ENCODE measurements around the gene DAAM1.

Gene DAAM1

DNA sequence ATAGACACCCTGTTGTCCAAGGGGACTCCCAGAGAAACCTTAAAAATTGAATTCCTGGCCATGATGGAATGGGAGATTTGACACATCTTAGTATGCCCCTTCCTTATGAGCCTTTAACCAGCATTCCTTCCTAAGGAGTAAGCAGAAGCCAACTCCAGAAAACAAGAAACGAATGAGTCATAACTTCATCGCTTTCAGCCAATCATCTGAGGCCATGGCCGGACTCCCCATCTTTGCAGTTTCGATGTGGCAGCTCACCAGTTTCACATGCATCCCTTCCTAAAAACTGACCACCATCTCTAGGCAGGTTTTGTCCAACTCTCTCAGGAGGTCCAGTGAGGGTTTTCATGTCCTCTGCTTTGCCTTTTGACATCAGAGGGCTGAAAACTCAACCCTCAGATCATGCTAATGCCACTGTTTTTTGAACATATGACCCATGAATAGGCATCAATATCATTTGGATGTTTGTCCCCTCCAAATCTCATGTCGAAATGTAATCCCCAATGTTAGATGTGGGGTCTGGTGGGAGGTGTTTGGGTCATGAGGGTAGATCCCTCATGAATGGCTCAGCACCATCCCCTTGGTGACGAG, 19.9 kb downstream of the DAAM1 start:
- TF ChIP-seq, protein P1, sequence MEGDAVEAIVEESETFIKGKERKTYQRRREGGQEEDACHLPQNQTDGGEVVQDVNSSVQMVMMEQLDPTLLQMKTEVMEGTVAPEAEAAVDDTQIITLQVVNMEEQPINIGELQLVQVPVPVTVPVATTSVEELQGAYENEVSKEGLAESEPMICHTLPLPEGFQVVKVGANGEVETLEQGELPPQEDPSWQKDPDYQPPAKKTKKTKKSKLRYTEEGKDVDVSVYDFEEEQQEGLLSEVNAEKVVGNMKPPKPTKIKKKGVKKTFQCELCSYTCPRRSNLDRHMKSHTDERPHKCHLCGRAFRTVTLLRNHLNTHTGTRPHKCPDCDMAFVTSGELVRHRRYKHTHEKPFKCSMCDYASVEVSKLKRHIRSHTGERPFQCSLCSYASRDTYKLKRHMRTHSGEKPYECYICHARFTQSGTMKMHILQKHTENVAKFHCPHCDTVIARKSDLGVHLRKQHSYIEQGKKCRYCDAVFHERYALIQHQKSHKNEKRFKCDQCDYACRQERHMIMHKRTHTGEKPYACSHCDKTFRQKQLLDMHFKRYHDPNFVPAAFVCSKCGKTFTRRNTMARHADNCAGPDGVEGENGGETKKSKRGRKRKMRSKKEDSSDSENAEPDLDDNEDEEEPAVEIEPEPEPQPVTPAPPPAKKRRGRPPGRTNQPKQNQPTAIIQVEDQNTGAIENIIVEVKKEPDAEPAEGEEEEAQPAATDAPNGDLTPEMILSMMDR (conservative IDR thresholded peaks at IDR 0.05) = no peak
- H3K27ac ChIP-seq = no peak overlapping the region

GRCh38 chr14:59208954-59209353, 20.5 kb downstream of the DAAM1 start:
- no peak overlapping the region for H3K27ac ChIP-seq
- TF ChIP-seq, protein P1 (conservative IDR thresholded peaks at IDR 0.05) = no peak

DNA sequence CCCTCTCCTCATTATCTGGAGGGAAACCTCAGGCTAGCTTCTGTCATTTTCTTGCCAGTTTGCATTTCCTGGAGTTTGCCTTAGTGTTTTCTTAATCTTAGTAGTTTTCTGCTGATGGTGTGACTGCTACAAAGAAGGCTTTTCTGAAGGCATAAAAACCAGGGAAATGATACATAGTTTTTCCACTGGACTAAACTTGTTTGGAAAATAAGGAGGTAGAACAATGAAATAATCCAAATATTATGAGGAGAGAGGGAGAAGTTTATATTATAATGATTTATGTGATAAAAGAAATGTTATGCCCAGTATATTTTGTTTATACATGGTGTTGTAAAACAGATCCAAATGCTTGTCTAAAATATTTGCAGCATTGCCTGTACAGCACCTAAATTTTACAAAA, 22.2 kb downstream of the DAAM1 start:
- 0 out of 2 replicates have a peak overlapping the region, but pooled peaks have one; percentile 1 for H3K27ac ChIP-seq
- TF ChIP-seq, protein P1 (conservative IDR thresholded peaks at IDR 0.05) = no peak

- TF ChIP-seq, protein P1 (conservative IDR thresholded peaks at IDR 0.05) = no peak
These were observed 25.2 kb downstream of the DAAM1 start for GRCh38 chr14:59213368-59214315.

DNA sequence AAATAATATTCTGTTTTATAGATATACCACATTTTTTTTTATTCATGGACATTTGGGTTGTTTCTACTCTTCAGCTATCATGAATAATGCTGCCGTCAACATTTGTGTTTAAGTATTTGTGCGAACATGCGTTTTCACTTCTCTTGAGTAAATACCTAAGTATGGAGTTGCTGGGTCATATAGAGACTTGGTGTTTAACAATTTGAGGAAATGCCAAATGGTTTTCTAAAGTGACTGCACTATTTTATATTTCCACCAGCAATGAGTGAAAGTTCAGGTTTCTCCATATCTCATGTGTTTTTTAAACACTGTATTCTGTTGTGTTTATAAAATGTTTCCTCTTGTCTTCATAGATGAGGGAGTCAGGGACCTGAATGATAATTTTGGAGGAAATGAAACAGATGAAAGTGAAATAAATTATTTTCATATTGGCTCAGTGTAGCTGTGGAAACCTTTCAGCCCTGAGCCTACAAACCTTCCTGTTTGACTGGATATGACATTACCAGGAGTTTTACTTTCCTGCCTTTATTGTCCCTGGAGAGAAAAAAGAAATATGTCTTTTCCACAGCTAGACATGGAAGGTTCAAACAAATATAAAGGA, 26.3 kb downstream of the DAAM1 start:
- peak overlapping the region; percentile 79 for H3K27ac ChIP-seq
- TF ChIP-seq, protein P1 (conservative IDR thresholded peaks at IDR 0.05) = no peak

More at GRCh38 chr14:59213368-59214315, 25.2 kb downstream of the DAAM1 start:
- H3K27ac ChIP-seq = peak overlapping the region; percentile 79

DNA sequence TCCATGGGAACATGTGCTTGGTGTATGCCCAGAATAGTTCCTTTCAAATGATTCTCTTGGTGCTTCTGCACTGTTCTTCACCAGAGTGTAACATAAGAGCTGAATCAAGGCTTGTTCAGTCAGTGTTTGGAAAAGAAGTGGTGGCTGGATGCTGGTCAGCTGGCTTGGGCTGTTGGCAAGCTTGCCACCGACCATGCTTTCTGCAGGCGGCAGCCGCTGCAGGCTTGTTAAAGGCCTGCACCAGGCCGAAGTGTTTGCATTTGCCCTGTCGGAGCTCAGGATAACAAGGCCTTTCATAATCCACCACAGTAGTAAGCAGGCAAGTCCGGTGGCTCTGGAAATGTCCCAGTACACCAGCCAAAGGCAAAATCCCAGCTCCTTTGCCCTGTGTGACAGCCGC, 26.9 kb downstream of the DAAM1 start:
- TF ChIP-seq, protein P1 (conservative IDR thresholded peaks at IDR 0.05) = no peak
- peak overlapping the region; percentile 79 for H3K27ac ChIP-seq

DNA sequence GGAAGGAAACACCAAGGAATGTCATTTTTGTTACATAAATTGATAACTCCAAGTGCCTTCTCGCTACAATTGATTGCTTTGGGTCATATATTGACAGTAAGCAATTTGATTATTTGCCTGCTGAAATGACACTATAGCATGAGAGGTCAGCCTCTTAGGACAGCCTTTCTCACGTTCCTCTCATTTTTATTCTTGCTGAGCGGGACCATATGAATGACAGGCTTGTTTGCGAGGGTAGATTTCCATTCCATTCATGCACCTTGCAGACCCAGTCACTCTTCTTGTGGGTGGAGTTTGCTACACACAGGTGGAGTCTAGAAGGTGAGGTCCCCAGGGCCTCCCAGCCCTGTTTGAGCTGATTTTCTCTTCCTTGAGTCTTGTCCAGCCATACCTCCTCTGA, 27.3 kb downstream of the DAAM1 start:
- TF ChIP-seq, protein P1 (conservative IDR thresholded peaks at IDR 0.05) = no peak
- peak overlapping the region; percentile 79 for H3K27ac ChIP-seq

Measured in VCaP (cell line).